Heart left ventricle (tissue), 16 donors: ENCODE data around the gene ERBB4. TPM values are rescaled to one million over a fixed set of nuclear protein-coding genes. Genes with fewer than 3 reads are reported as not detected.

Experiments used
- ATAC-seq, 4 donors: fragments of 200-7000 bp; cut with Tn5 transposase; one replicate each; pipeline ENCODE4 v1.9.1; 2020 to 2022; ENCODE audit warnings: moderate library complexity in 4 of 4, mild to moderate bottlenecking in 3 of 4, moderate number of reproducible peaks in 1 of 4
- DNase-seq, 5 donors: peaks; one replicate each; pipeline ENCODE4 v3.0.0-alpha.2; 2020
- H3K27ac ChIP-seq, 12 donors: fragments of 200-600 bp; sonication (generic) in 4 of 12; one replicate each; pipeline versions ENCODE4 v1.5.0 to v1.8.0; 2016 to 2022; ENCODE audit warnings: mild to moderate bottlenecking in 2 of 12
- H3K27me3 ChIP-seq, 9 donors: fragments of 200-600 bp; sonication (generic) in 2 of 9; one replicate each; pipeline versions ENCODE4 v1.5.1 to v1.8.0; 2016 to 2022; ENCODE audit warnings: mild to moderate bottlenecking in 3 of 9
- H3K36me3 ChIP-seq, 9 donors: fragments of 200-600 bp; sonication (generic) in 2 of 9; one replicate each; pipeline versions ENCODE4 v1.5.0 to v1.8.0; 2018 to 2022; ENCODE audit warnings: mild to moderate bottlenecking in 2 of 9
- H3K4me1 ChIP-seq, 12 donors: fragments of 200-600 bp; sonication (generic) in 4 of 12; one replicate each; pipeline versions ENCODE4 v1.5.0 to v1.8.0; 2016 to 2022; ENCODE audit warnings: mild to moderate bottlenecking in 3 of 12
- H3K4me3 ChIP-seq, 12 donors: fragments of 200-600 bp; sonication (generic) in 4 of 12; one replicate each; pipeline versions ENCODE4 v1.5.0 to v1.8.0; 2017 to 2022; ENCODE audit warnings: mild to moderate bottlenecking in 9 of 12, moderate library complexity in 4 of 12
- H3K9me3 ChIP-seq, 12 donors: fragments of 200-600 bp; sonication (generic) in 4 of 12; one replicate each; pipeline versions ENCODE4 v1.5.0 to v1.8.0; 2016 to 2022; ENCODE audit warnings: mild to moderate bottlenecking in 1 of 12
- POLR2A ChIP-seq, 2 donors: fragments of 450-650 bp; IDR thresholded peaks; one replicate each; pipeline ENCODE4 v1.6.1; 2017; ENCODE audit warnings: antibody characterized with exemption in 2 of 2, mild to moderate bottlenecking in 2 of 2, moderate library complexity in 2 of 2
- WGBS, 4 donors: extraction: QIAGEN DNeasy Blood & Tissue Kit in 2 of 4; methylation state at CpG; one replicate each; pipeline versions ENCODE4 v1.1.5 to v1.1.7; 2013 to 2018; 5-methylcytosine and 5-hydroxymethylcytosine counted together
- intact Hi-C, 10 donors: fragments of 100-400 bp; cut with DNase I; formaldehyde crosslinking; loops; one replicate each; pipeline versions ENCODE4 v1.11.1 to v1.14.2; 2022
- polyA plus RNA-seq, 2 donors: library from polyadenylated mRNA; stranded (reverse); fragments of 200-250 nt; gene quantifications; one replicate each; pipeline ENCODE4 v1.2.3, GENCODE V29; 2013
- total RNA-seq, 9 donors: library from RNA; depleted of rRNA in 2 of 9; stranded (reverse); fragments of >200 nt in 2 of 9; fragmentation: NEBNext Ultra II Directional in 3 of 9; extraction: Animal tissue kit (Norgen Biotek cat#: 25700) in 3 of 9; gene quantifications; one replicate each; pipeline versions ENCODE4 v1.1.0 to v1.2.4, GENCODE V29; 2016 to 2023
- TF ChIP-seq, protein P1 (sequence below), 12 donors: fragments of 200-600 bp; sonication (generic) in 4 of 12; IDR thresholded peaks; one replicate each; pipeline versions ENCODE4 v1.5.0 to v1.8.0; 2018 to 2022; ENCODE audit warnings: antibody characterized with exemption in 12 of 12, mild to moderate bottlenecking in 5 of 12
- donor health status: ischemic (EF 13 %, LVEDD 7.1; RV severe dilation, severe dysfunction).
- donor health status: healthy with polysubstance abuse.
- donor health status: DM: no; HTN: yes; CAD: no.
- donor health status: DM: no; HTN: no; CAD: no.
- donor health status: ischemic (EF 25% LVEDD 6.9; RV normal size, moderate dysfunction).
- donor health status: ischemic (EF 25% LVEDD 5.7; RV mildly dilated, moderate dysfunction).
- donor health status: healthy.
- donor health status: DM: yes; HTN: yes; CAD: no.
- donor health status: ischemic (EF 35%, LVEDD 5.7; RV mildly dilated, moderate dysfunction).
- donor health status: nonischemic (EF 11% LVEDD 7.7; RV severe dilation, severe dysfunction).
- donor health status: DM: yes; HTN: yes; CAD: no.
- donor health status: PGD.
- donor health status: ischemic (EF 29% LVEDD 5.4; RV normal size, mild dysfunction).
- donor health status: nonischemic (EF 23%, LVEDD 6.1; RV moderate dilation, normal function).

The ERBB4 gene
- total and polyA plus RNA-seq, 11 donors: 1.3 to 29.5 (median 11.7) TPM

DNA sequence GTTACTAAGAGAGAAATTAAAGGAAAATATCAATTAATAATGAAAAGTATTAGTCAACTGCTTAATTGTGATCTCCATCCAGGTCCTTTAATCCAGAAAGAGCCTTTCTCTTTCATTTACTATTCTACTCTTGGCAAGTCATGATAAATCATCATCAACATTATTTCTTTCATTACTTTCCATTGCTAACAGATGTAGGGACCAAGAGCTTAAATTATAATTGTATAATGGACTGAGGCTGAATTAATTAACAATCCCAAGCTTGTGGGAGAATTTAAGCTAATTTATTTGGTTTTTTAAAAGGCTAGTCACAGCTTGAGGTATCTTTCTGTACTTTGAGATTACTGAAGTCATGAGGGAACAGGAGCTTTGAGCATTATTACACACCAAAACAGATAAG is 223.9 kb downstream of the ERBB4 start:
- no peak for DNase-seq
- intact Hi-C loops: no loop called here
- Histone ChIP-seq H3K9me3 (no peaks in the 10 kb centered on the region), H3K4me1 (no peaks in the 10 kb centered on the region), H3K27ac (no peak overlapping the region), H3K36me3 (no peaks in the 10 kb centered on the region), H3K4me3 (no peak overlapping the region), H3K27me3 (no peaks in the 10 kb centered on the region)
- TF ChIP-seq, protein P1, sequence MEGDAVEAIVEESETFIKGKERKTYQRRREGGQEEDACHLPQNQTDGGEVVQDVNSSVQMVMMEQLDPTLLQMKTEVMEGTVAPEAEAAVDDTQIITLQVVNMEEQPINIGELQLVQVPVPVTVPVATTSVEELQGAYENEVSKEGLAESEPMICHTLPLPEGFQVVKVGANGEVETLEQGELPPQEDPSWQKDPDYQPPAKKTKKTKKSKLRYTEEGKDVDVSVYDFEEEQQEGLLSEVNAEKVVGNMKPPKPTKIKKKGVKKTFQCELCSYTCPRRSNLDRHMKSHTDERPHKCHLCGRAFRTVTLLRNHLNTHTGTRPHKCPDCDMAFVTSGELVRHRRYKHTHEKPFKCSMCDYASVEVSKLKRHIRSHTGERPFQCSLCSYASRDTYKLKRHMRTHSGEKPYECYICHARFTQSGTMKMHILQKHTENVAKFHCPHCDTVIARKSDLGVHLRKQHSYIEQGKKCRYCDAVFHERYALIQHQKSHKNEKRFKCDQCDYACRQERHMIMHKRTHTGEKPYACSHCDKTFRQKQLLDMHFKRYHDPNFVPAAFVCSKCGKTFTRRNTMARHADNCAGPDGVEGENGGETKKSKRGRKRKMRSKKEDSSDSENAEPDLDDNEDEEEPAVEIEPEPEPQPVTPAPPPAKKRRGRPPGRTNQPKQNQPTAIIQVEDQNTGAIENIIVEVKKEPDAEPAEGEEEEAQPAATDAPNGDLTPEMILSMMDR (IDR thresholded peaks at IDR 0.05): no peak
- TF ChIP-seq POLR2A (IDR thresholded peaks at IDR 0.05): no peak
- no peak for ATAC-seq

DNA sequence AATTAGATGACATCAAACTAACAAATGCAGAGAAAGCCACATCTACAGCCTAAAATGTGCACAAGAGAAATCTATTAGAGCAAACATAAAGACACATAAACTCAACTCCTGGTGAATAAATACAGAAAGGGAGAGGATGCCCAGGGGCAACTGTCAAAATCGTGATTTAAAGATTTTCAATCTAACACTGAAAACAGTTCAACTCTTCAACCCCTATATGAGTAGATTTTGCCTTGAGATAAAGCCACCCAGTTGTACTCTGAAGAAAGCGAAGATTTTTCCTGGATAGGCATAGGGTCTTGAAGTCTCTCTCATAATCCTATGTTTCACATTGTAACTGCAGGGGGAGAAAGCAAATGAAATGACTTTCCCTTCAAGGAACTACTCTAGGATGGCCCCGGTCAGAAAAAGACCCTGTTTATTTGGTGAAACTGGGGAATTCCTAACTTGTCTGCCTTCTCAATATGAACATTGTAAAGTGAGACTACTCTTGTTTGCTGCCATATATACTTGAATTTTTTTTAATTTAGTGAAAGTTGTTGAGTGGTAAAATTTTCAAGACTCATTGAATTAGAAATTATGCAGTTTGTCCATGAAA is 226.7 kb downstream of the ERBB4 start:
- no peak for TF ChIP-seq POLR2A (IDR thresholded peaks at IDR 0.05)
- TF ChIP-seq, protein P1 (IDR thresholded peaks at IDR 0.05): no peak
- intact Hi-C loops: no loop called here
- Histone ChIP-seq H3K4me3 (no peak overlapping the region), H3K27ac (no peak overlapping the region), H3K9me3 (no peaks in the 10 kb centered on the region), H3K4me1 (no peaks in the 10 kb centered on the region), H3K27me3 (no peaks in the 10 kb centered on the region), H3K36me3 (no peaks in the 10 kb centered on the region)
- DNase-seq (no peak), ATAC-seq (no peak)
- WGBS, 4 donors: 73 to 85% (median 78%) methylated on average over 3 of the region's 3 CpGs

DNA sequence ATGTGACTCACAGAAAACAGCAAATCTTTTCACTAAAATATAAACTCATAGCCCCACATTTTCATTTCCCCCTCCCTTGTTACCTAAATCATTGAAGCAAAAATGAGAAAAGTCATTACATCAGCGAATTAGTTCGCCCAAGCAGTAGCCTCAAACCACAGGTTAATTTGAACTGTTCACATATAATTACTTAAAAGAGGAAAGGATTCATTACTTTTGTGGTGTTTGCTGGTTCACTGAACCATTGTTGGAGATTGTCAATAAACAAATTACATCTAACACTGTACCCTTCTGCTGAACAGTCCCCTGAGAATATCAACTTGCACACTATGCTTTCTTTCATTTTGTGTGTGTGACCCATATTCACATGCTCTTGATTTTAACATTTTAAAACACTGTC is 238.7 kb downstream of the ERBB4 start:
- TF ChIP-seq, protein P1 (IDR thresholded peaks at IDR 0.05): no peak
- no peak for TF ChIP-seq POLR2A (IDR thresholded peaks at IDR 0.05)
- Histone ChIP-seq H3K4me1 (no peaks in the 10 kb centered on the region), H3K4me3 (no peak overlapping the region), H3K27me3 (no peaks in the 10 kb centered on the region), H3K36me3 (no peaks in the 10 kb centered on the region), H3K27ac (no peak overlapping the region), H3K9me3 (no peaks in the 10 kb centered on the region)
- 71 to 94% (median 90%) methylated on average over 2 of the region's 2 CpGs for WGBS, 4 donors
- DNase-seq (no peak), ATAC-seq (no peak)
- intact Hi-C loops: no loop called here

DNA sequence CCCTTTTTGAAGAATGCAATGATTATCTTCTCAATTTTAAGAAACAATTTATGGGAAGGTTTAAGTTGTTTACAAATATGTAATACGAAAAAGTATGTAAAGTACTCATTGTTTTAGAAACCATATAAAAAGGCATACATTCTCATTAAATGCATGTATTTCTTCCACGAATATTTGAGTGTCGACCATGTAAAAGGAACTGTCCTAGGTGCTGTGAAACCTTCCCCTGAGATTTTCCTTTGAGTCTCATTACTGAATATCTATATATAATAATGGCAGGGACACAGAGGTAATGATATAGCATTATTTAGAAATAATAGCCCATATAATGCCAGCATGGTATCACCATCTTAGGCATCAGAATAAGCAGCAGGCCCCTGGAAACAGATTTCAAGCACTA is 239.3 kb downstream of the ERBB4 start:
- no peak overlapping the region for H3K4me3 ChIP-seq
- no peaks in the 10 kb centered on the region for H3K4me1 ChIP-seq
- TF ChIP-seq, protein P1 (IDR thresholded peaks at IDR 0.05): no peak
- TF ChIP-seq POLR2A (IDR thresholded peaks at IDR 0.05): no peak
- no peaks in the 10 kb centered on the region for H3K27me3 ChIP-seq
- 42 to 61% (median 49%) methylated on average over 3 of the region's 3 CpGs for WGBS, 4 donors
- H3K9me3 ChIP-seq: no peaks in the 10 kb centered on the region
- ATAC-seq (no peak), DNase-seq (no peak)
- no peak overlapping the region for H3K27ac ChIP-seq
- no peaks in the 10 kb centered on the region for H3K36me3 ChIP-seq
- intact Hi-C loops: no loop called here
